8988T (cell line): ENCODE results near the gene SPAG5.
"Not testable (repeated sequence)": the region's sequence is repeated elsewhere in the genome, so short reads cannot be mapped to it uniquely, and the experiment has no call there.

Experiments used
- DNase-seq: peaks from one replicate; pipeline ENCODE4 v3.0.0; 2011

The SPAG5 gene

DNA sequence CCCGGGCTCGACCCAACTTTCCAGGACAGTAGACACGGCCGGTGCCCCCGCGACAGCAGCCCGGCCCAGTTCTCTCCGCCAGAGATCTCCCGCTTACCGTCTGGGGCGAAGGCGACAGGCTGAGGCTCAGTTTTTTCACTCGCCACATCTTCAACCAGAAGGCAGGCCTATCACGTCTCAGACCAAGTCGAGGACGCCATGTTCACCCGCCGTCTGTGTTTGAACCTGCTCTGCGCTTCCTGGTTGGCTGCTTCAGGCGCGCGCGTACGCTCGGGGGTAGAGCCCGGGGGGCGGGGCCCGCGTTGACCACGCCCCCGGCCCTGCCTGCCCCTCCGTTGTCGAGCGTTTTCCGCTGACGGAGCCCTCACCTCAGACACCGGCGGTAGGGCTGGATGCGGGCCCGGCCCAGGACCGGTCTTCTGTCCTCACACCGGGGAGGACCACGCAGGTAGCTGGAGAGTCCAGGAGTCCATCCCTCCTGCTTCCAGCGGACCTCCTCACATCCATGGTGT lies at the start of gene SPAG5:
Gene SPAG5, minus strand, starts transcription at position 227 of the 512 bp plus-strand sequence. Its CDS starts 79 bp downstream, at position 148.
- DNase-seq = peak; percentile 98

DNA sequence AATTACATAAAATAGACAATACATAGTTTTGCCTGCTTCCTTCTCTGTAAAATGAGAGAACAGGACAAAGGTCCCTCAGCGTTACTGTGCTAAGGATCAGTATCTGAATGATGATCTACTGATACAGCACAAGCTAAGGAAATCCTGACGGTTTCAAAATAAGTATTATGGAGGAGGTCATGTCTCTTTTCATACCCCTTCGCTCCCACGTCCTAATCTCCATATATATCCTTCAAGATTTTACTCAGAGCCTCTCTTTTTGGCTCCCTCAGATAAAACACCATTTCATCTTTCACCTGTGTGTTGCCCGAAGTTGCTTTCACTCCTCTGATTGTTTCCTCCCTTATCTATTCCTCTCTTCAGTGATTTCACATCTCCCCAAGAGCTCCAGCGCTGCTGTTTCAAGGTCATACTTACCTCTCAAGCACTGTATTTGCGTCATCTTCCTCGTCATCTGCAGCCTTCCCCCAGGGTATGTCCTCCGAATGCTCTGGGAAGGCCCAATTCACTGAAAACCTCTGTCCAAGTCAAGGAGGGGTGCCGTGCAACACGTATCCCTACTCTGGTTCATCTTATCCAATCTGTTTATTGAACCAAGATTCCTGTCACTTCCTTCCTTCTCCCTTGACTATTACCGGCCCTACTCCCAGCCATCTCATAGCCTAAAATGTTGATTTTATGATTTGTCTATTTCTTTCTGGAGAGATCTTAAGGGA lies 47.4 kb upstream of the SPAG5 start:
- DNase-seq = no peak

DNA sequence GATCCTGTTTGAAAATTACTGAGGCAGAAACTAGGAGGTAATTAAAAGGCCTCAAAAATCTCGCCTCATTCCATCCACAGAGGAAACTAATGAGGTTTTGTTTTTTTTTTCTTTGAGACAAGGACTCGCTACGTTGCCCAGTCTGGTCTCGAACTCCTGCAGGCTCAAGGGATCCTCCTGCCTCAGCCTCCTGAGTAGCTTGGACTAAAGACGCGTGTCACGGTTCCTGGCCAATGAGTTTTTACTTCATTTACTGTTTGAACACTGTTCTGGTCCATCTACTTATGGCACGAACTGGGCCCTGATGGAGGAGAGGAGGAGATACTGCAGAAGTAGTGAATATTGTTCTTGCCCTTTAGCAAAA lies 46.7 kb upstream of the SPAG5 start:
- no peak for DNase-seq

- peak; percentile 99 for DNase-seq
Measured at GRCh38 chr17:28644787-28645575, 46.2 kb upstream of the SPAG5 start, which contains the start of gene BLTP2. TSS of gene BLTP2 (minus strand) at chr17:28645158. CDS start at chr17:28645056, 102 bp downstream.

GRCh38 chr17:28643983-28644786 lies 45.4 kb upstream of the SPAG5 start:
- peak; percentile 66 for DNase-seq

GRCh38 chr17:28641579-28641978 lies 42.8 kb upstream of the SPAG5 start:
- no peak for DNase-seq

- DNase-seq = no peak
Measured at GRCh38 chr17:28635506-28635905, 36.7 kb upstream of the SPAG5 start.

DNA sequence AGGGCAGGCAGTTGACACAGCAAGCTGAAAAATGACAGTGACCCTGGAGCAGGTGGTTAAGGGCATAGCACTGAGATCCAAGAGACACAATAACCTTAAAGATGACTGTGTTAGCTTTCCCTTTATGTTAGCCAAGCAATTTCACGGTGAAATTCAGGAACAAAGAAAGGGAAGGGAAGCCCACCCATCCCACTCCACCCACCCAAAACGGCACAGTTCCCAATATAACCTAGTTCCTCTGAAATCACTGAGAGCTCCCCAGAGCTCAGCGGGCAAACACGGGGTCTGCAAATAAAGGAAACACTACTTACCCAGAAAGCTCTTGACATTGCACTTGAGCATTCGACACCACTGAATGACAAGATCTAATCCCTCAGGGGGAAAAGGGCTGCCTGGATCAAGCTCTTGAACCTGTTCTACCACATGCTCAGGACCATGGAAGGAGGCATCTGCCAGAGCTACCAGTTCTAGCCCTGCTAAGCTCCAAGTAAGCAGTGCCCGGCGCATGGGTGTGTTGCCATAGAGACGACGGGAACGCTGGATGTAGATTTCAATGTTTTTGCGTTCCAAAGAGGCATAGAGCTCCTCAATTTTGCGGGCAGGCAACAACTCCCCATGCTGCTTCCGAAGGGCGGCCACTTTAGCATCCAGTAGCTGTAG lies 35.5 kb upstream of the SPAG5 start:
- no peak for DNase-seq

DNA sequence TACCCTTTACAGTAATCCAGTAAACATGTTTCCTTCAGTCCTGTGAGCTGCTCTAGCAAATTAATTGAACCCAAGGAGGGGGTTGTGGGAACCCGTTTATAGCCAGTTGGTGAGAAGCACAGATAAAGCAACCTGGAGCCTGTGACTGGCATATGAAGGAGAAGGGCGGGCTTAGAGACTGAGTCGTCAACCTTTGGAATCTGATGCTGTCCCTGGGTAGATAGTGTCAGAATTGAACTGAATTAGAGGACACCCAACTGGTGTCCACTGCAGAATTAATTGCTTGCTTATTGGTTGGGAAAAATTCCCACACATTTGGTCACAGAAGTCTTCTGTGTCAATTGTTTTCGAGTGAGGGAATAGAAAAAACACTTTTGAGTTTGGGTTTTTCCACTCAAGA lies 28.0 kb upstream of the SPAG5 start:
- no peak for DNase-seq

GRCh38 chr17:28624148-28624547 lies 25.3 kb upstream of the SPAG5 start:
- DNase-seq = no peak

DNA sequence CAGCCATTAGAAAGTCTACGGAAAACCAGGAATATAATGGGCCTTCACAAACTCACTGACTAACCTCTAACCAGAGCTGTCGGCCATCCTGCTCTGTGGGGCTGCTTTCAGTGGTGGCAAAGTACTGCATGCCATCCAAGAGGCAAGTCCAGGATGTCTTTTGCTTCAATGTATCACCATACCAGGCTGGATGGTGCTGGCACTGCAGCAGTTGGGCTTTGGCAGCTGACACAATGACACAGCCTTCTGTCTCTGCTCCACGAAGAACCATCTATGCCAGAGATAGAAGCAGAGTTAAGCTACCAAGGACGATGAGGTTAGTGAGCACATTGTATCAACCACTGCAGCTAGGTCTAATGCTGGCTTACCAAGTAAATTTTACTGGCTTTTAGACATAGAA lies 24.9 kb upstream of the SPAG5 start:
- DNase-seq = no peak

DNA sequence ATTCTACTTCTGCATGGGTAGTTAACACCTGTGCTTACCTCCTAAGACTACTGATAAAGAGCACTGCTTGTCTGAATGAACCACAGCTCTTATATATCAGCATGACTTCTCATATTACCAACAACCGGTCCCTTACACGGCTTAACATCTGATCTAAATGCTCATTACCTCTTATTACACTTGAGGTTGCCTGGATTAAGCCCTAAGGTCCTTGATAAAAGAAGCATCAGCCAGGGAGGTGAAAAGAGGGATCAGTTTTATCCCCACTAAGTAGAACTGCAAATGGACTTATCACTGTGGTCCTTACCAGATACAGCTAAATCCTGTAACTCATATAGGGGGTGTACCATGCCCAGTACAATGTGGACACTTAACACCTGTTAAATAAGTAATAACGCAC lies 23.4 kb upstream of the SPAG5 start:
- DNase-seq = no peak

- DNase-seq = no peak
Measured at GRCh38 chr17:28620010-28620409, 21.2 kb upstream of the SPAG5 start.

DNA sequence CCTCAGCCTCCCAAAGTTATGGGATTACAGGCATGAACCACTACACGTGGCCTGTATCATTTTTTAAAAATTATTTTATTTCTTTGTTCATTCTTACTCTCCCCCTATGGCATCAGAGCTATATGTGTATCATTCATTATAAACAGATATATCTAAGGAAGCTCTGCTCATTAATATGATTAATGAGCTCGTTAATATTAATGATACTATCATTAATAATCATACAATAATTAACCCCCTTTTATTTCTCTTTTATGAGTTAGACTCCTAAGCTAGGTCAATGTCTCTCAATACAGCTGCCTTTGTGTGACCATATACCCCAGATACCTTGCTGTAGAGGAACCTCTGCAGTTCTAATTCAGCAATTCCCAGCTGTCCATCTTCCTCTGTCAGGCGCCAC lies 19.6 kb upstream of the SPAG5 start:
- no peak for DNase-seq

DNA sequence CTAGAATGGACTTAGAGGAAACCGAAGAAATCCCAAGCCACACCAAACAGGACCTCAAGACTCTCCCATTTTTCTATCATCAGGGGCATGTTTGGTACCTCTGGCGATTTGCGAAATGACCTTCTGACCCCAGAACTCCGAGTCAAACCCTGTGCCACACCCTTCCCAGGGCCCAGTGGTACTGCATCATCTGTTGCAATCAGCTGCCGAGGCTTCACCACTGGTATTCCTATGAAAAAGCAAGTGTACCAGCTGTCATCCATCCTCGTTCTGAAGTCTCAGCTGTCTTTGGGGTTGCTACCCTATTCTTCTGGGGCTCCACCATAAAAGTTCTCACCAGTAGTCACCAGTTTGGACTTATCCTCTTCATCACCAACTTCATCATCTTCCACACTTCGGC lies 17.5 kb upstream of the SPAG5 start:
- DNase-seq = no peak

GRCh38 chr17:28615260-28615940 lies 16.6 kb upstream of the SPAG5 start:
- no peak for DNase-seq

- DNase-seq = no peak
Measured at GRCh38 chr17:28613931-28614381, 15.1 kb upstream of the SPAG5 start, which contains the start of gene RSKR. TSS of gene RSKR (minus strand) at chr17:28614185. CDS start at chr17:28614161, 24 bp downstream.

DNA sequence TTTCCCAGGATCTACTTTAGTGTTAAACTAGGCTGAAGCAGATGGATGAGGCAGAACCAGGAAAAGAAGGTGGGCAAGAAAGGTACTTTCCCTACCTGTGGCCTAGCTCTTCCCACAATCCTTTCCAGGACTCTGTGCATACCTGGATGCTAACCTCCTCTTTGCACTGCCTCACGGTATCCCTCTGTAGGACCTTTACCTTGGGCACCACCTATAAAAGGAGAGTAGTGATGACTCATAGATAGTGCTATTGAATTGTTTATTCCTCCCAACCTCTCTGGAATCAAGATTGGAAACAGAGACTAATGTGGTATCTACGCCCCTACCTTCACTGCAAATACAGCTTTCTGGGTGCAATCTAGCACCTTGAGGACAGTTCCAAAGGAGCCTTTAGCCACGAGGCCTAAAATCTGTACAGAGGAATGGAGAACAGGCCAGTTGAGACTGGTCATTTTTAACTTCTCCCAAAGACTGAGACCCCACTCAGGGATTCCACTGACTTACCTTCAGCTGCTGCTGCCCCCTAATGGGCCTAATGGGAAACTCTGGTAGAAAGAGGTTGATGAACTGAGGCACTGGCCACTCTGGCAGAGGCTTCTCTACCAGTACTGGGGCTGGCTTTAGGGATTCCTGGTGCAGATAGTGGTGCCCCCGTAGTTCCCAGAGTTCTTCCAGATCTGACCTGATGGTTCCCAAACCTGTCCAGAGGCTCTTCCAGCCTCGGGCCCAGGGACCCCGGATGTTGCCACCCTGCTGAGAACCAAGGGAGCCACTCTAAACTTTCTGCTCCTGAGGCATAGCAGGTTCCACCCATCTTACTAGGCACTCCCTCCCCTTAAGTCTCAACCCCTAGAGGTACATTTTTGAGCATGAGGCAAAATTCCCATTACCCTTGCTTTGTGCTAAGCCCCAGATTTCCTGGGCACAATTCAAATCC lies 14.4 kb upstream of the SPAG5 start:
- peak; percentile 67 for DNase-seq

DNA sequence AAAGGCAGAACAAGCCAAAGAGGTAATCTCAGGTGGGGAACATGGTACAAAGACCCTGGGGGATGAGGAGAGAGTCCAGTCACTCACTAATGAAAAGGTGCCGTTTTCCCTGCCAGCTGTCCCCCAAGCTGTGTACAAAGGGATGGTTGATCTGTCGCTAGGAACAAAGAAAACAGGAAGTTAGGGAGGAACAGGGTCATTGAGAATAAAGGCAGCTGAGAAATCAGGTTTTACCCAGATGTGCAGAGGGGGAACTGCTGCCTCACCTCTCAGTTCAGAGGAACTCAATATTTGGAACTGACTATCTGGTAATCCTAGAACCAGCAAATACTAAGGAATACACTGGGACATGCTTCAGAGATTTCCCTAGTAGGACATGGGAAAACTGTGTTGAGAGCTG lies 13.7 kb upstream of the SPAG5 start:
- DNase-seq = no peak

DNA sequence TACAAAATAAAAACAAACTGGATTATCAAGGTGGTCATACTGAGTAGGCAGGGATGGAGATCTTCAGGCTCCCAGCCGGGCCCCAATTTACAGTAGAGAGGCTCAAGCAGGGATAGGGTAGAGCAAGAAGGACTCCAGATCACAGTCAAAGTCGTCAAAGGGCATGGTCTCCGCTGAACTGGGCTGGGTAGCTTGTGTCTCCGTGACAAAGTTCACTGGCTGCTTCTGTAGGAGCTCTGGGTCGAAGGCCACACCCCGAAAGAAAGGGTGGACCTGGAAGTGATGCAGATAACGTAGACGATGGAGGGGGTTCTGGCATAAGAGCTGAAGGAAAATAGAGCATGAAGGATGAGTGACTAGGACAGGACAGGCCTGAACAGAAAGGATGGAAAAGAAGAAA lies 11.6 kb upstream of the SPAG5 start:
- no peak for DNase-seq

- not testable (repeated sequence) for DNase-seq
Measured at GRCh38 chr17:28604031-28604430, 5.2 kb upstream of the SPAG5 start.
